Measurements from ENCODE around the gene UBR4. TPM values are rescaled to one million over a fixed set of nuclear protein-coding genes. Genes with fewer than 3 reads are reported as not detected.

The UBR4 gene
- total and polyA plus RNA-seq, 10 of the 15 experiments (the other 5 are each of a cell fraction or from before 2014, with no cell fraction given), result 34.2 to 124 (median 56.2) TPM

DNA sequence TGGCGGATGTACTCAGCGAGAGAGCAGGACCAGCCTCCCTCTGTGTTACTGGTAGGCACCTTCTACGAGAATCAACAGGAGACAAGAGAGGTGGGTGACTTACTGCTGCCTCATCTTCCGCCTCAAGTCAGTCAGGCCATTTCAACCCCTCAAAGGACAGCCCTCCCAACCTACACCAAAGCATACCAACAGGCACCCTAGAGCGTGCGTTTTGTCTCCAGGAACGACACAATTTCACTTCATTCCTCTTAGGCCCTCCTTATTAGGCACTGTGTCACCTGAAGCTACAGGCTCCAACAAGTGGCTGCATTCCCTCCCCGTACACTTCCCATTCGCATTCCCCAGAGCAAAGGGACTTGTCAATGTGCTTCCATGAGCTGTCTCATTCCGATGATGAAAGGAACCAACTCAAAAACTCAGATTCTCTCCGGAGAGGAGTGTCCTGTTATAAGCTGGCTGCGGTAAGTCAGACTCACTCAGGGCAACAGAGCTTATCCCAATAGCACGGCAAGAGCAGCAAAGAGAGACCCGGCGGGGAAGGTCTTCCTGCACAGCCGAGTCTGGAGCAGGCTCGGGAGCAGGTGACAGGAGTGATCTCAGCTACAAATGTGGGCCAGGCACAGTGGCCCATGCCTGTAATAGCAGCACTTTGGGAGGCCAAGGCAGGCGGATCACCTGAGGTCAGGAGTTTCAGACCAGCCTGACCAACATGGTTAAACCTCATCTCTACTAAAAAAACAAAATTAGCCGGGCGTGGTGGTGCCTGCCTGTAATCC lies 133.0 kb downstream of the UBR4 start:
- H3K36me3 ChIP-seq (ENCODE audit: control insufficient read depth in 2 of 2, insufficient read depth in 2 of 2, low read length in 1 of 2), result peaks cover 35 to 40% of the 10 kb centered on the region in 2 experiments; a peak in 3 of 4 replicates
- BruUV-seq (replicated peaks), result no TSS peak
- H4K20me1 ChIP-seq (ENCODE audit: control insufficient read depth, insufficient read depth), result no peaks in the 10 kb centered on the region; the same call in 1 of the 2 replicates
- H2AFZ ChIP-seq (ENCODE audit: control insufficient read depth, low read depth, low read length), result no peak overlapping the region
- H3K27ac ChIP-seq (ENCODE audit: control insufficient read depth, insufficient read depth), result no peak overlapping the region
- no peaks in the 10 kb centered on the region for H3K27me3 ChIP-seq (replicated peaks in 1 of 2; ENCODE audit: control insufficient read depth in 2 of 2, insufficient read depth in 2 of 2, low read length in 1 of 2)
- H3K4me1 ChIP-seq (ENCODE audit: control insufficient read depth, insufficient read depth, low read length), result no peaks in the 10 kb centered on the region
- no peaks in the 10 kb centered on the region for H3K79me2 ChIP-seq (ENCODE audit: control insufficient read depth, insufficient read depth, low read length)
- 91% methylated on average over 20 of the region's 20 CpGs for WGBS (ENCODE audit: insufficient coverage, insufficient replicate concordance, low lambda C conversion rate, missing lambda C conversion rate)
- H3K4me2 ChIP-seq (ENCODE audit: control insufficient read depth, insufficient read depth), result no peak overlapping the region
- ChIA-PET POLR2A (interaction anchor here (0.6 kb wide), 1 partner anchor 1791 kb away, joined by 3 read pairs; no protein-coding TSS in a partner anchor), CTCF (no interaction called here), SMC1A (ENCODE audit: uncharacterized antibody, unreplicated experiment) (interaction anchor here (0.9 kb wide), 1 partner anchor 13 kb away, joined by 3 read pairs; no protein-coding TSS in a partner anchor), RAD21 (ENCODE audit: unreplicated experiment) (no interaction called here)
- no peak overlapping the region for H3K9ac ChIP-seq (ENCODE audit: control insufficient read depth, insufficient read depth, low read length)
- no peak for FAIRE-seq
- ATAC-seq, result no peak
- TF ChIP-seq POLR2A (IDR thresholded peaks at IDR 0.05; ENCODE audit: low read depth, low read length), result peak; percentile 26; the same call in 1 of the 2 replicates
- no peak for TF ChIP-seq E4F1 (IDR thresholded peaks at IDR 0.05; ENCODE audit: borderline replicate concordance, partially characterized antibody)
- TF ChIP-seq SUZ12 (IDR thresholded peaks at IDR 0.05; ENCODE audit: unreplicated experiment), result no peak
- in situ Hi-C loops (cut with MboI) (no loop called here), intact Hi-C loops (cut with micrococcal nuclease; ENCODE audit: unreplicated experiment) (no loop called here)
- no peak for DNase-seq (ENCODE audit: low read depth, low spot score)
- H3K9me3 ChIP-seq (replicated peaks; ENCODE audit: control insufficient read depth, insufficient read depth, low read length), result no peaks in the 10 kb centered on the region
- no peak overlapping the region for H3K4me3 ChIP-seq

Measured in GM12878 (cell line).